Vagina (tissue), 2 donors: ENCODE results near the gene ATP5MC2. TPM values are rescaled to one million over a fixed set of nuclear protein-coding genes. Genes with fewer than 3 reads are reported as not detected.

ENCODE experiments used
- DNase-seq, 2 donors: peaks; one replicate each; pipeline ENCODE4 v3.0.0-alpha.2; 2017; ENCODE audit errors: extremely low spot score in 2 of 2
- H3K27ac ChIP-seq: fragments of 200-600 bp; sonication (generic); one replicate; pipeline ENCODE4 v1.5.1; 2019
- H3K27me3 ChIP-seq: fragments of 200-600 bp; sonication (generic); one replicate; pipeline ENCODE4 v1.5.1; 2019
- H3K36me3 ChIP-seq, 2 donors: fragments of 200-600 bp; sonication (generic); one replicate each; pipeline ENCODE4 v1.5.1; 2017 to 2019
- H3K4me1 ChIP-seq: fragments of 200-600 bp; sonication (generic); one replicate; pipeline ENCODE4 v1.5.1; 2019
- H3K4me3 ChIP-seq, 2 donors: fragments of 200-600 bp; sonication (generic); 1 replicate in 1 of 2; 2 replicates in 1 of 2; pipeline ENCODE4 v1.5.1; 2016 to 2019
- H3K9me3 ChIP-seq: fragments of 200-600 bp; sonication (generic); one replicate; pipeline ENCODE4 v1.5.1; 2019
- CTCF ChIP-seq, 3 experiments: fragments of 450-650 bp in 2 of 3; fragments of 200-600 bp in 1 of 3; sonication (generic) in 1 of 3; IDR thresholded peaks; one replicate each; pipeline ENCODE4 v1.5.1; 2017 to 2019; ENCODE audit warnings: antibody characterized with exemption in 3 of 3, mild to moderate bottlenecking in 2 of 3, moderate library complexity in 2 of 3
- POLR2A ChIP-seq, 2 donors: fragments of 450-650 bp; IDR thresholded peaks; one replicate each; pipeline ENCODE4 v1.6.1; 2017; ENCODE audit warnings: antibody characterized with exemption in 2 of 2, mild to moderate bottlenecking in 2 of 2, moderate library complexity in 2 of 2
- POLR2AphosphoS5 ChIP-seq, 2 donors: sonication (generic); formaldehyde crosslinking; IDR thresholded peaks; one replicate each; pipeline ENCODE4 v1.9.0; 2017; ENCODE audit warnings: antibody characterized with exemption in 2 of 2, mild to moderate bottlenecking in 2 of 2, low read depth in 1 of 2; ENCODE audit not compliant: insufficient read depth in 1 of 2
- intact Hi-C: fragments of 100-400 bp; cut with DNase I; formaldehyde crosslinking; loops from one replicate; pipeline ENCODE4 v1.15.1; 2023
- total RNA-seq: library from RNA; depleted of rRNA; stranded (reverse); fragments of >200 nt; gene quantifications from one replicate; pipeline ENCODE4 v1.2.3, GENCODE V29; 2016

Gene ATP5MC2
- total RNA-seq, 1 donor from 2014 or later = 311 TPM

- no peak for DNase-seq
- Histone ChIP-seq H3K36me3 (peaks cover 0 to 86% of the 10 kb centered on the region in 2 donors), H3K9me3 (no peaks in the 10 kb centered on the region), H3K27ac (no peak overlapping the region), H3K27me3 (no peaks in the 10 kb centered on the region), H3K4me1 (no peaks in the 10 kb centered on the region), H3K4me3 (no peak overlapping the region)
- intact Hi-C loops = no loop called here
- no peak for TF ChIP-seq POLR2AphosphoS5 (IDR thresholded peaks at IDR 0.05; ENCODE audit: insufficient read depth in 1 of 2, low read depth in 1 of 2)
- no peak for TF ChIP-seq POLR2A (IDR thresholded peaks at IDR 0.05)
- TF ChIP-seq CTCF (IDR thresholded peaks at IDR 0.05) = no peak
Observed at GRCh38 chr12:53717319-53717718, 41.4 kb upstream of the ATP5MC2 start.

- Histone ChIP-seq H3K9me3 (no peaks in the 10 kb centered on the region), H3K27ac (no peak overlapping the region), H3K4me1 (no peaks in the 10 kb centered on the region), H3K27me3 (no peaks in the 10 kb centered on the region), H3K4me3 (no peak overlapping the region), H3K36me3 (peaks cover 0 to 60% of the 10 kb centered on the region in 2 donors)
- no peak for DNase-seq
- TF ChIP-seq CTCF (IDR thresholded peaks at IDR 0.05) = no peak
- TF ChIP-seq POLR2AphosphoS5 (IDR thresholded peaks at IDR 0.05; ENCODE audit: insufficient read depth in 1 of 2, low read depth in 1 of 2) = no peak
- TF ChIP-seq POLR2A (IDR thresholded peaks at IDR 0.05) = no peak
- intact Hi-C loops = no loop called here
Observed at GRCh38 chr12:53714004-53714403, 38.1 kb upstream of the ATP5MC2 start.

GRCh38 chr12:53713516-53713915, 37.6 kb upstream of the ATP5MC2 start:
- intact Hi-C loops = no loop called here

GRCh38 chr12:53712059-53712643, 36.3 kb upstream of the ATP5MC2 start:
- Histone ChIP-seq H3K4me1 (no peaks in the 10 kb centered on the region), H3K9me3 (no peaks in the 10 kb centered on the region), H3K36me3 (peaks cover 0 to 47% of the 10 kb centered on the region in 2 donors), H3K27me3 (no peaks in the 10 kb centered on the region), H3K4me3 (no peak overlapping the region), H3K27ac (no peak overlapping the region)
- TF ChIP-seq CTCF (IDR thresholded peaks at IDR 0.05) (no peak), POLR2A (IDR thresholded peaks at IDR 0.05) (no peak), POLR2AphosphoS5 (IDR thresholded peaks at IDR 0.05; ENCODE audit: insufficient read depth in 1 of 2, low read depth in 1 of 2) (no peak)
- DNase-seq = no peak
- intact Hi-C loops = no loop called here

More at GRCh38 chr12:53713516-53713915, 37.6 kb upstream of the ATP5MC2 start:
- Histone ChIP-seq H3K27ac (no peak overlapping the region), H3K9me3 (no peaks in the 10 kb centered on the region), H3K4me3 (no peak overlapping the region), H3K36me3 (peaks cover 0 to 56% of the 10 kb centered on the region in 2 donors), H3K27me3 (no peaks in the 10 kb centered on the region), H3K4me1 (no peaks in the 10 kb centered on the region)
- DNase-seq = no peak
- TF ChIP-seq POLR2A (IDR thresholded peaks at IDR 0.05) (no peak), POLR2AphosphoS5 (IDR thresholded peaks at IDR 0.05; ENCODE audit: insufficient read depth in 1 of 2, low read depth in 1 of 2) (no peak), CTCF (IDR thresholded peaks at IDR 0.05) (no peak)

- Histone ChIP-seq H3K4me1 (no peaks in the 10 kb centered on the region), H3K9me3 (no peaks in the 10 kb centered on the region), H3K36me3 (peaks cover 0 to 31% of the 10 kb centered on the region in 2 donors), H3K4me3 (no peak overlapping the region), H3K27ac (no peak overlapping the region), H3K27me3 (no peaks in the 10 kb centered on the region)
- TF ChIP-seq POLR2AphosphoS5 (IDR thresholded peaks at IDR 0.05; ENCODE audit: insufficient read depth in 1 of 2, low read depth in 1 of 2) (no peak), CTCF (IDR thresholded peaks at IDR 0.05) (no peak), POLR2A (IDR thresholded peaks at IDR 0.05) (no peak)
- DNase-seq = no peak
- intact Hi-C loops = no loop called here
Observed at GRCh38 chr12:53710091-53710490, 34.2 kb upstream of the ATP5MC2 start.
